GM19238 (cell line): ENCODE data around the gene TGFB1I1.
"Not testable (repeated sequence)": the region's sequence is repeated elsewhere in the genome, so short reads cannot be mapped to it uniquely, and the experiment has no call there.

ENCODE experiments used
- DNase-seq: peaks from one replicate; pipeline ENCODE4 v3.0.0; 2011; ENCODE audit warnings: low spot score; ENCODE audit not compliant: insufficient read length

Gene TGFB1I1

DNA sequence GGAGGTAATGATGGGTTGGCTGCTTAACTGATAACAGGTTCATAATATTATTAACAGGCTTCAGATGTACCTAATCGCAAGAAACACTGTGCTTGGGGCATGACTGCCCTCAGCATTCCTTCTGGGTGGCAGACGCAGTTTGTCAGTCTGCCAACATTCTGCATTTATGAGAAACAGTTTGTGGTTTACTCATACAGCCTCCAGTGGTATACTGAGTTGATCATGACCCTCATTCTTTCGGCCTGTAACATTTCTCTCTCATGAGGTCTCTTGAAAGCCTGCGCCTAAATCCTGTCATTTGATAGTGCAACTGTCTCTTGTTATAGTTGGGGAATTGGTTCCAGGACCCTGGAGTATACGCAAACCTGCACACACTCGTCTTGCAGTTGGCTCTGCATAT lies 41.2 kb downstream of the TGFB1I1 start:
- no peak for DNase-seq

DNA sequence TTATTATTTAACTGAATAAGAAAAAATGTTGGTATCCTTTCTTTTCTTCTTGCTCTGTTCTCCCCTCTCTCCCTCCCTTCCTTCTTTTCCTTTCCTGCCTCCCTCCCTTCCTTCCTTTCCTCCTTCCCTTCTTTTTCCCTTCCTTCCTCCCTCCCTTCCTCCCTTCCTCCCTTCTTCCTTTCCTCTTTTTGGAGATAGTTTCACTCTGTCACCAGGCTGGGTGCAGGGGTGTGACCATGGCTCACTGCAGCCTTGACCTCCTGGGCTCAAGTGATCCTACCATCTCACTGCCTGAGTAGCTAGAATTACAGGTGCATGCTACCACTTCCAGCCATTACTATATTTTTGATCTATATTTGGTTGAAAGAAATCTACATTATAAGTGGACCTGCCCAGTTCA lies 41.9 kb downstream of the TGFB1I1 start:
- DNase-seq: no peak

DNA sequence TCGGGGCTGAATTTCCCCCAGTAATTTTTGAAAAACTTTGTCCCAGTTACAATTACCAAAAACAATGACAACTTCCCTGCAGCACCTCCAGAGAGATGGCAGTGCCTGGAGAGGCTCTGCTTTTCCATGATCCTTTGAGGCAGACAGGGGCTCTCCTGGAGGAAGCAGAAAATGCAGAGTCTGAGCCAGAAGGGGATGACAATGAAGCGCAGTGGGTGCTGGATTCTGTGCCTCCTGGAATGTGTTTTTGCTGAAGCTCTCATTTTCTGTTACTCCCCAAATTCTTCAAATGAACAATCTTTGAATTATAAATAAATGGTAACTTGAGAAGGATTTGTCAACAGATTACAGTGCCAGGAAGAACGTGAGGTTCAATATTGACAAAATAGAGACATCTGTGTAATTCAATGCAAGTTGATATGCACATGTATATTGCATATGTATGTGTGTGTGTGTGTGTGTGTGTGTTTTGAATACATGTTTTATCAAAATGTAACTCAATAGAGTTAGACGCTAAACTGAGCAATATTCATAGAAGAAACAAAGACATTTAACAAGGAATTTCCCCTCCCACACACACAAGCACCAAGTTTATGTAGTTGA lies 45.9 kb downstream of the TGFB1I1 start:
- DNase-seq: no peak

DNA sequence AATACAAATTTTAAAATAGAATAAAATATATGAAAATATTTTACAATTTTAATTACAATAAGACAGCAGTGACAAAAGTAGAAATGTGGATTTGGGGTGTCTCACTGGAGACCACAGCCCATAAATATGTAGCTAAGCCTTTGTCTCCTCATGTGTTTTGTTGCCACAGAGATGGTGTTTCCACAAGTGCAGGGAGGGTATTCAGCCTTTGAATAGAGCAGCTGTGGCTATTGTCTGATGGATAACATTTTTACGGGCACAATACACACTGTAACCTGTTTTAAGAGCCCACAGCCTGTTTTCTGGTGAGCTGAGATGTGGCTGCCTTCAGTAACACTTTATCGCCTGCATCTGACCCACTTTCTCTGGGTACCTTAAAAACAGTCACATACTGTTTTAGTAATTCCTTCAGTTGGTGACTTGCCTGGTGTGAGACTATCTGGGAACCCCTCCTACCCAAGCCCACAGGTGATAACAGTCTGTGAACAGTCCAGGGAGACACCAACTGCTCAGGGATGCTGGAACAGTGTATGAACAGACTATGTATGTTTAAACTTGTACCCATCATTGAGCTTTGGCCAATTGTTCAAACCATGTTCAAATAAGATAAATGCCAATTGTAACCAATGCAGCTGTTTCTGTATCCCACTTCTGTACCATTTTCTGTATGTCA lies 47.9 kb downstream of the TGFB1I1 start:
- no peak for DNase-seq

DNA sequence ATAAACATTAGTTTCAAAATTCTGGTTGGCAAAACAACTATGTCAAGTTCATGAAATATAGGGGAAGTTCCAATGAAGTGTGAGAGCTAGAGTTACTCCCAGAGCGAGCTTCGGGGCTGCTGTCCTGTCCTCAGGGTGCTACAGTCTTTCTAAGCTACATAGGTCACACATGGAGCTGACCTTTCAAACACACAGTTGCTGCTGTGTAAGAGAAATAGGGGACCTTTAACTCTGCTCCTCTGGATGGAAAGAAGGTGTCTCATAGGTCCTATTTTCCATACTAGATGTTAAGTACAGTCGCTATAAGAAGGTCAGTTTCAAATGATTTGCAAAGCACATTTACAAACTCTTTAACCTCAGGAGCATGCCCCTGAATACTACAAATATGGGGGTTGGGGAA lies 49.4 kb downstream of the TGFB1I1 start:
- no peak for DNase-seq

DNA sequence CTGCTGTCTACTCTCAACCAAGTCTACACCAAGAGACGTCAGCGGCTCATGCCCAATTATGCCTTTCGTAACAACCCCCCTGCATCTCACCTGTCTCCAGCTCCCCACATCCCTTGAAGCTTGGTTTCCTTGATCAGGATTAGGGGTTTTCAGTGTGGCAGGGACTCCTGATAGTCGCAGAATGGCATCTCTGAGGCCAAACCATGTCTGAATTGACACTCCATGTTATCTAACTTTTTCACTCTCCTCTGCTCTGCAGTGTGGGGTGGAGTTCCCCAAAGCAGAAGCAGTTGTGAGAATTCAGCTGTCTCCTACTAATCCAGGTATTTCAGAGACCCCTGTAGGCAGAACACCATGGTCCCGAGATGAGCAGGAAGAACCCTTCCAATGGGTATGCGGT lies 50.1 kb downstream of the TGFB1I1 start:
- DNase-seq: no peak

DNA sequence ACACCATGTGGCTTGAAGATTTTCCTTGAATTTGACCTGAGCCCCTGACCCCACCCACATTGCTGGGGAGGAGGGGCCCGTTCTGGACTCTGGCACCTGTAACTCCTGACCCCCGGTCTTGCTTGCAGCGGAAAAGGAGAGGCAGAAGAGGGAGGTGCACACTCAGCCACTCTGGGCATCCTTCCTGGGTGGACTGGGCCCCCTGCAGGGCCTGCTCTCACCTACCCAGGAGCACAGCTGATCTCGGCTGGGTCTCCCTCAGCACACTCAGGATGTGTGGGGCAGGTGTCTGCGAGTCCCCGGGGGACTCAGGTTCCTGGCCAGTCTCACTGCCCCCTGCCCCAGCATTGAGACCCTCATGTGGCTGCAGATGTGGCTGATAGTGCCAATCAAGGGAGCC lies 51.8 kb downstream of the TGFB1I1 start:
- not testable (repeated sequence) for DNase-seq

DNA sequence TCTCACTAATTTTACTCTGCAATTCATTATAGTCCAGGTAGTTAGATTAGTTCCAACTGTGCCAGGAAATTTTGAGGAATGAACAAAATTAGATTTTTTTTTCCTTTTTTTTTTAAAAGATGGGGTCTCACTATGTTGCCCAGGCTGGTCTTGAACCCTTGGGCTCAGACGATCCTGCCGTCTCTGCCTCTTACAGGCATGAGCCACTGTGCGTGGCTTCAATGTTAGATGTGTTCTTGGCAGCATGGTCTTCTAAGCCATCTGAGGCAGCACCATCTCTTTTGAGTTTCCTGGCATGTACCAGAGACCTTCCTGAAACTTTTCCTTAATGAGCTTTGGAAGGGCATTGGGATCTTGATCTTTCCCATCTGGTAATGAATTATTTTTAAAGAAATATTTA lies 53.2 kb downstream of the TGFB1I1 start:
- DNase-seq: no peak
